Measurements from ENCODE around the gene PTPRO. TPM values are rescaled to one million over a fixed set of nuclear protein-coding genes. Genes with fewer than 3 reads are reported as not detected.

The PTPRO gene
- polyA plus RNA-seq, 2 of the 4 experiments (the other 2 are of a cell fraction) = 0.04 TPM; not detected in 1

- peaks cover 7% of the 10 kb centered on the region; the same call in 1 of the 3 replicates for H3K9me3 ChIP-seq
- ChIA-PET CTCF (interaction anchor here (0.9 to 2.3 kb wide), 4 partner anchors 9 to 248 kb away, joined by 3 to 10 read pairs (median 3); no protein-coding TSS in a partner anchor), POLR2A (no interaction called here)
- WGBS (ENCODE audit: missing lambda C conversion rate) = 75% methylated on average over 1 of the region's 1 CpG
- FAIRE-seq (no peak), DNase-seq (ENCODE audit: low read depth in 1 of 2, low spot score in 1 of 2) (no peak), ATAC-seq (no peak)
- no peak overlapping the region for H3K4me2 ChIP-seq
- no peak overlapping the region for H3K4me3 ChIP-seq
- H3K27ac ChIP-seq = no peak overlapping the region
- H3K4me1 ChIP-seq = no peaks in the 10 kb centered on the region
- TF ChIP-seq E2F6 (IDR thresholded peaks at IDR 0.05; ENCODE audit: borderline replicate concordance, low read depth) (no peak), HDAC2 (IDR thresholded peaks at IDR 0.05) (no peak), HEYL (CRISPR knock-in tag; IDR thresholded peaks at IDR 0.05) (no peak), CHD4 (IDR thresholded peaks at IDR 0.05; ENCODE audit: borderline replicate concordance) (no peak), PHF8 (IDR thresholded peaks at IDR 0.05; ENCODE audit: borderline replicate concordance, low read depth) (no peak), GATA3 (IDR thresholded peaks at IDR 0.05; ENCODE audit: borderline replicate concordance) (no peak), MAX (IDR thresholded peaks at IDR 0.05) (no peak), EP300 (IDR thresholded peaks at IDR 0.05) (no peak), RFX5 (IDR thresholded peaks at IDR 0.05) (no peak)
Observed at GRCh38 chr12:15608406-15608805, 286.1 kb downstream of the PTPRO start.

- Histone ChIP-seq H3K4me1 (no peaks in the 10 kb centered on the region), H3K9me3 (peaks cover 13% of the 10 kb centered on the region; the same call in 1 of the 3 replicates), H3K27ac (no peak overlapping the region), H3K4me2 (no peak overlapping the region), H3K4me3 (no peak overlapping the region)
- DNase-seq (ENCODE audit: low read depth in 1 of 2, low spot score in 1 of 2) (no peak), ATAC-seq (no peak), FAIRE-seq (no peak)
- ChIA-PET CTCF (interaction anchor here (0.6 to 2.3 kb wide), 4 partner anchors 8 to 37 kb away, joined by 3 to 10 read pairs (median 3); no protein-coding TSS in a partner anchor), POLR2A (no interaction called here)
- TF ChIP-seq KDM5A (IDR thresholded peaks at IDR 0.05) (no peak), TP53 (CRISPR knock-in tag; IDR thresholded peaks at IDR 0.05) (no peak), POLR2A (IDR thresholded peaks at IDR 0.05; ENCODE audit: low read length) (no peak), FOXS1 (CRISPR knock-in tag; IDR thresholded peaks at IDR 0.05) (no peak), RAD21 (conservative IDR thresholded peaks at IDR 0.05 in 1 of 2, IDR thresholded peaks at IDR 0.05 in 1 of 2) (no peak), FOSB (CRISPR knock-in tag; IDR thresholded peaks at IDR 0.05) (no peak), HOXB5 (CRISPR knock-in tag; IDR thresholded peaks at IDR 0.05) (no peak), CEBPB (IDR thresholded peaks at IDR 0.05) (no peak), BHLHE40 (IDR thresholded peaks at IDR 0.05; ENCODE audit: low read depth, low read length) (no peak), CHD4 (IDR thresholded peaks at IDR 0.05; ENCODE audit: borderline replicate concordance) (no peak), HDAC2 (IDR thresholded peaks at IDR 0.05) (no peak), REST (IDR thresholded peaks at IDR 0.05) (no peak), EHF (CRISPR knock-in tag; IDR thresholded peaks at IDR 0.05) (no peak), ZC3H11A (IDR thresholded peaks at IDR 0.05) (no peak), MYC (IDR thresholded peaks at IDR 0.05; ENCODE audit: borderline replicate concordance, low read length) (no peak), HOXA7 (CRISPR knock-in tag; IDR thresholded peaks at IDR 0.05) (no peak), ZNF302 (CRISPR knock-in tag; IDR thresholded peaks at IDR 0.05) (no peak), HMGXB4 (CRISPR knock-in tag; IDR thresholded peaks at IDR 0.05; ENCODE audit: borderline replicate concordance) (no peak)
- WGBS (ENCODE audit: missing lambda C conversion rate) = 71% methylated on average over 1 of the region's 1 CpG
Observed at GRCh38 chr12:15608941-15609340, 286.6 kb downstream of the PTPRO start.

Data from A549 (cell line).